C4-2B (cell line): ENCODE measurements around the gene CHRNA10.

Experiments
- H3K27ac ChIP-seq: fragments of 450-650 bp; 2 replicates; pipeline ENCODE4 v1.5.1; 2017
- ZFX ChIP-seq: fragments of 450-650 bp; IDR thresholded peaks from 2 replicates; pipeline ENCODE4 v1.6.1; 2017
- TF ChIP-seq, protein P1 (sequence below): fragments of 450-650 bp; conservative IDR thresholded peaks from 2 replicates; pipeline ENCODE4 v1.5.1; 2017; ENCODE audit warnings: mild to moderate bottlenecking

The CHRNA10 gene

DNA sequence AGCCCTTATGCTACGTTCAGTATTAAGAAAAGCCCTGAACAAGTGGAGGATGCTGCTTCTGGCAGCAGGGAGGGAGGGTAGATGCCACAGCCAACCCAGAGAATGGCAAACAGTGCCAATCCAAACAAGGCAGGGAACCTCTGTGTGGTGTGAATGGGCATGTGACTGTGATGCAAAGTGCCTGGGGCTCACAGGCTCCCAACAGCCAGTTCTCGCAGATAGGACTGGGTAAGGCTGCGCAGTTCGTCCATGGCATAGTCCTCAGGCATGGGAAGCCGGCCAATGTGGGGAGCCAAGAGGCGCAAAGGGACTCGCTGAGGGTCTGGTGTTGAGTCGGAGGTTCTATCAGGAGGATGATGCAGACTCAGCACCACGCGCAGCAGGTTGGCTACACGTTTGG, 4.8 kb upstream of the CHRNA10 start:
- TF ChIP-seq, protein P1, sequence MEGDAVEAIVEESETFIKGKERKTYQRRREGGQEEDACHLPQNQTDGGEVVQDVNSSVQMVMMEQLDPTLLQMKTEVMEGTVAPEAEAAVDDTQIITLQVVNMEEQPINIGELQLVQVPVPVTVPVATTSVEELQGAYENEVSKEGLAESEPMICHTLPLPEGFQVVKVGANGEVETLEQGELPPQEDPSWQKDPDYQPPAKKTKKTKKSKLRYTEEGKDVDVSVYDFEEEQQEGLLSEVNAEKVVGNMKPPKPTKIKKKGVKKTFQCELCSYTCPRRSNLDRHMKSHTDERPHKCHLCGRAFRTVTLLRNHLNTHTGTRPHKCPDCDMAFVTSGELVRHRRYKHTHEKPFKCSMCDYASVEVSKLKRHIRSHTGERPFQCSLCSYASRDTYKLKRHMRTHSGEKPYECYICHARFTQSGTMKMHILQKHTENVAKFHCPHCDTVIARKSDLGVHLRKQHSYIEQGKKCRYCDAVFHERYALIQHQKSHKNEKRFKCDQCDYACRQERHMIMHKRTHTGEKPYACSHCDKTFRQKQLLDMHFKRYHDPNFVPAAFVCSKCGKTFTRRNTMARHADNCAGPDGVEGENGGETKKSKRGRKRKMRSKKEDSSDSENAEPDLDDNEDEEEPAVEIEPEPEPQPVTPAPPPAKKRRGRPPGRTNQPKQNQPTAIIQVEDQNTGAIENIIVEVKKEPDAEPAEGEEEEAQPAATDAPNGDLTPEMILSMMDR, result no peak
- TF ChIP-seq ZFX, result no peak
- H3K27ac ChIP-seq, result no peak overlapping the region

DNA sequence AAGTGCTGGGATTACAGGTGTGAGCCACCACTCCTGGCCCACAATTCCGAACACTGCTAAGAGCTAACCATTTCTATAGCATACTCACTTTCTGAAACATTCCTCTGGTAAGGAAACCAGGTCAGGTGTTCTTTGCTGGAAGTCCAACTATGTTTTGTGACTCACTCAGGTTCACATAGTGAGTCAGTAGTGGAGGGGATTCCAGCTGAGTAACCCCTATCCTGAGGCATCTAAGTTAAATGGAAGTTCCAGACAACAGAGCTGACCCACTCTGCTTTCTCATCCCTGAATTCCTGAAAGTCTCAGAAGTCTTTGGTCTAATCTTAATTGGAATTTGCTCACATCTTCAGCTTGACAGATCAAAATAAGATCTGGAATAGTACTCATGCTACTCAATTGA, 3.0 kb upstream of the CHRNA10 start:
- no peak overlapping the region for H3K27ac ChIP-seq
- TF ChIP-seq, protein P1, result no peak
- no peak for TF ChIP-seq ZFX

DNA sequence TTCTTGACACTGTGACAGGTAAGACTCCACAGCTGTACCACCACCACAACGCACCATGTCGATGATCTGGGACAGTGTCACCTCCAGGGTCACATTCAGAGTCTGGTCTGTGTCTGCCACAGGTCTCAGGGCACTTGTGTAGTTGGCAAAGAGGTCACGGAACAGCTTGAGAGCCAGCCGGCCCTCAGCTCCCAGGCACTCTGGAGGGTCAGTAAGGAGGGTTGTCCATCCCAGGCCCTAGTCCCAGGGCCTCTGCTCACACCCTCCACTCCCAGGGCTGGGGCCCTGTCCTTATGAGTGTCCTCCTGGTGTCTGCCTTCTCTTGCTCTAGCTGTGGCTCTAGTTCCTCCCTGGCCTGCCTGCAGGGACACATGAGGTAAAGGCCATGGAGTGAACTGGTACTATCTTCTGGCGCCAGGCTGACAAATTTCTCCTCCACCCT, 1.4 kb downstream of the CHRNA10 start:
- TF ChIP-seq ZFX, result no peak
- TF ChIP-seq, protein P1, result no peak
- H3K27ac ChIP-seq, result no peak overlapping the region

DNA sequence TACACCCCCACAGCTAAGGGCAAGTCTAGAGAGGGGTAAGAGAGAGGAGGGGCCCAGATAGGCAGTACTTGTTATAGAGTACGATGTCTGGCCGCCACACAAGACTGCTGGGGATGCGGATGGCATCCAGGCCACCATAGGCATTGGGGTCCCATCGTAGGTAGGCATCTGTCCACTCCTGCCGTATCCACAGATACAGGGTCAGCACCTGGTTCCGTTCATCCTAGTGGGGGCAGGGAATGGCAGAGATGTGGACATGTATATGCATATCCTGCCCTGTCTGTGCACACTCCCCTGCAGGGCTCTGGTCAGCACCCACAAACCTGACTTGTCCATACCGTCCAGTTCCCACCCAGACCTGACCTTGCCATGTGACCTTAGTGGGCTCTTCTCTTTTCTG, 2.1 kb downstream of the CHRNA10 start:
- no peak overlapping the region for H3K27ac ChIP-seq
- TF ChIP-seq ZFX, result no peak
- TF ChIP-seq, protein P1, result no peak

DNA sequence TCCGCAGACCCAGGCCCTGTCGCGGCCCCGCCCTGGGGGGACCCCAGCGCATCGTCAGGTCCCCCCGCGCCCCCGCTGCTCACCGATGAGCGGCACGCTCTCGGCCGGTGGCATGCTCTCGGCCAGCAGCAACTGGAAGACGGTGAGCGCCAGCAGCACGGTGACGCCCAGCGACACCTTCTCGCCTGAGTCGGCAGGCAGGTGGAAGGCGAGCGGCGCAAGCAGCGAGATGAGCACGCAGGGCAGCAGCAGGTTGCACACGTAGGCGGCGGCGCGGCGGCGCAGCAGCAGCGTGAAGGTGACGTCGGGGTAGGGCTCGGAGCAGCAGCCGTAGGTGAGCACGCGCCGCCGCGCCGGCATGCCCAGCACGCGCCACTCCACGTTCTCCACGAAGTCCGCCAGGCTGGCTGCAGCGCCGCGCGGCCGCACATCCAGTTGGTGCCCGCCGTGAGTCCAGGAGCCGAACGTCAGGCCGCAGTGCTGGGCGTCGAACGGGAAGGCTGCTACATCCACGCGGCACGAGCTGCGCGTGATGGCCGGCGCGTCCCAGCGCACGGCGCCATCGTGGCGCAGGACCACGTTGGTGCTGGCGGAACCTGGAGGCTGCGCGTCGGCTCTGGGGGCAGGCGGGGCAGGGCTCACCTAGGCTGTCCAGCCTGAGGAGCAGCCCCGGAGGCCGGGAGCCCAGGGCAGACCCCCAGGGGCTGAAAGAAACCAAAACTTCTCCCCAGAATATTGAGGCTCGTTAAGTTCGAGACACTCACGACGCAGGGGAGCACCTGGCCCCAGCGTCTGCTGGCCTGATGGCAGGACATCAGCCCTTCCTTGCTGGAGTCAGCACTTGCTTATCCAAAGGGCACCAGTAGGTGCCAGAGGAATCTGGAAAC, 3.8 kb downstream of the CHRNA10 start:
- no peak overlapping the region for H3K27ac ChIP-seq
- TF ChIP-seq ZFX, result no peak
- TF ChIP-seq, protein P1, result no peak

DNA sequence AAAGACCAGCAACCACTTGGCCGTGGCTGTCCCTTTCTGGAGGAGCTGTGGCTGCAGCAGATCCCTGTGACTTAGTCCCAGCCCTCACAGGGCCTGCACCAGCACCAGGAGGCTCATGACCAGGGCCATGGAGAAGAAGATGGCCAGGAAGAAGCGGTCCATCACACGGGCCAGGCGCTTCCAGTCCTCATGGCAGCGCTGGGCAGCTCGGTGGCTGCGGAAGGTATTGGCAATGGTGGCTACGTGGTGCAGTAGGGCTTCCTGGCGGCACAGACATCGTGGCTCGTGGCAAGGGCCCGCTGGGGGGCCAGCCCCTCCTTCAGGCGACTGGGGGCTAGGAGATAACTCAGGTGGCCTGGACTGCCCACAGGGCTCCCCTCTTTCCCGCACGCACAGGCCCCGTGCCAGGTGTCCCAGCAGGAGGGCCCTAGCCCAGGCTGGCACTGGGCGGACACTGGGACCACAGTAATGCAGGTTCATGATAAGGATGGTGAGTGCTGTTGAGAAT, 5.1 kb downstream of the CHRNA10 start:
- no peak overlapping the region for H3K27ac ChIP-seq
- TF ChIP-seq, protein P1, result no peak
- no peak for TF ChIP-seq ZFX

DNA sequence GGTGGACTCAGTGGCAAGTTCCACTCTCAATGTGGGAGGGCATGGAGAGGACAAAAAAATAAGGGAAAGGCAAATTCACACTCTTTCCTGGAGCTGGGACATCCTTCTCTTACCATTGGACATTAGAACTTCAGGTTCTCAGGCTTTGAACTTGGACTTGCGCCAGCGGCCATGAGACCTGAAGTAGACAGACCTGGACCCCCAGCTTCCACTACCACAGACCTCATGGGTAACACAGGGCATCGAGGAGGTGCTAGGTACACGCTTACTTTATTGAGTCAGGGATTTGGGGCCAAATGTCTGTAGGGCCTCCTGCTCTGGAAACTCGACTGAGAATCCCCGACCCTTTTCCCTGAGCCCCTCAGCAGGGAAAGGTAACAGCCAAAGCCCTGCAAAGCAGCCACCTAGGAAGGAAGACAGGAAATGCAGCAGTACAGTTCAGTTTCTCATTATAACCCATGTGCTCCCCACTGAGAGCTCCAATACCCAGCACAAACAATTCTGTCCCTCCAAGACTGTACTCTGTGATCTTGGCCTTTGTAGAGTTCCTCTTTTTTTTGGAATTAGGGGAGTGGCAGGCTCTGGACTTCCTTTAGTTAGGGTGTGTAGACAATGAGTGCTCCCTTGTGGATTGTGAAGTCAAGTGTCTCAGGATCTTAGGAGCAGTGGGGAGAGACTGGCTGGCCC, 5.7 kb downstream of the CHRNA10 start:
- TF ChIP-seq, protein P1, result no peak
- no peak for TF ChIP-seq ZFX
- no peak overlapping the region for H3K27ac ChIP-seq
